Astrocyte (in vitro differentiated cells and primary cell): Measurements from ENCODE around the gene MUC21. TPM values are rescaled to one million over a fixed set of nuclear protein-coding genes. Genes with fewer than 3 reads are reported as not detected.
A peak's percentile ranks its signal among the peaks of the same experiment; 100 is the strongest.

ENCODE experiments used
- DNase-seq: peaks from one replicate; pipeline ENCODE4 v3.0.0-alpha.2; 2010; ENCODE audit warnings: low read depth
- FAIRE-seq: peaks from 2 replicates; lab custom pipeline; 2011; peaks lifted over from hg19 to GRCh38; lab: Jason Lieb, UNC
- H2AFZ ChIP-seq: 2 replicates; pipeline ENCODE4 v1.6.0; 2012; ENCODE audit warnings: low read depth, low read length, inconsistent platforms
- H3K27ac ChIP-seq: 2 replicates; pipeline ENCODE4 v1.5.1; 2011; ENCODE audit warnings: low read depth, low read length, inconsistent platforms
- H3K27me3 ChIP-seq: 2 replicates; pipeline ENCODE4 v1.6.0; 2011; ENCODE audit warnings: low read length, inconsistent platforms; ENCODE audit not compliant: insufficient read depth
- H3K36me3 ChIP-seq: 2 replicates; pipeline ENCODE4 v1.5.1; 2011; ENCODE audit warnings: low read length, inconsistent platforms; ENCODE audit not compliant: insufficient read depth
- H3K4me1 ChIP-seq: 2 replicates; pipeline ENCODE4 v1.5.1; 2011; ENCODE audit warnings: low read length, inconsistent platforms; ENCODE audit not compliant: insufficient read depth
- H3K4me2 ChIP-seq: 2 replicates; pipeline ENCODE4 v1.6.0; 2012; ENCODE audit warnings: low read length, inconsistent platforms
- H3K4me3 ChIP-seq: 2 replicates; pipeline ENCODE4 v1.5.1; 2011; ENCODE audit warnings: low read depth, mild to moderate bottlenecking, low read length, inconsistent platforms; ENCODE audit not compliant: insufficient read depth
- H3K79me2 ChIP-seq: 2 replicates; pipeline ENCODE4 v1.6.0; 2012; ENCODE audit warnings: mild to moderate bottlenecking, low read length, inconsistent platforms; ENCODE audit not compliant: insufficient read depth
- H3K9ac ChIP-seq: 2 replicates; pipeline ENCODE4 v1.6.0; 2012; ENCODE audit warnings: mild to moderate bottlenecking, low read length, inconsistent platforms
- H3K9me3 ChIP-seq: 2 replicates; pipeline ENCODE4 v1.5.1; 2012; ENCODE audit warnings: low read depth, mild to moderate bottlenecking, low read length, inconsistent platforms; ENCODE audit not compliant: insufficient read depth
- H4K20me1 ChIP-seq: 2 replicates; pipeline ENCODE4 v1.6.0; 2012; ENCODE audit warnings: low read length, inconsistent platforms; ENCODE audit not compliant: insufficient read depth
- H3K27ac Mint-ChIP-seq: one replicate; pipeline ENCODE4 v1.8.0; 2021; ENCODE audit warnings: mild to moderate bottlenecking, mixed read lengths; ENCODE audit not compliant: unreplicated experiment
- H3K27me3 Mint-ChIP-seq: one replicate; pipeline ENCODE4 v1.8.0; 2021; ENCODE audit warnings: low read depth, mixed read lengths; ENCODE audit not compliant: unreplicated experiment
- H3K36me3 Mint-ChIP-seq: one replicate; pipeline ENCODE4 v1.8.0; 2021; ENCODE audit warnings: low read depth, mixed read lengths; ENCODE audit not compliant: unreplicated experiment
- H3K4me1 Mint-ChIP-seq: one replicate; pipeline ENCODE4 v1.8.0; 2021; ENCODE audit warnings: low read depth, mixed read lengths; ENCODE audit not compliant: unreplicated experiment
- H3K4me3 Mint-ChIP-seq: one replicate; pipeline ENCODE4 v1.8.0; 2021; ENCODE audit warnings: mild to moderate bottlenecking, moderate library complexity, mixed read lengths; ENCODE audit not compliant: unreplicated experiment
- H3K9me3 Mint-ChIP-seq: one replicate; pipeline ENCODE4 v1.8.0; 2021; ENCODE audit warnings: mild to moderate bottlenecking, mixed read lengths; ENCODE audit not compliant: unreplicated experiment
- CTCF ChIP-seq: IDR thresholded peaks from 2 replicates; pipeline ENCODE4 v1.5.1; 2011; ENCODE audit warnings: low read depth, mild to moderate bottlenecking, inconsistent platforms, low read length, moderate library complexity; ENCODE audit not compliant: insufficient read depth
- EZH2 ChIP-seq: IDR thresholded peaks from 2 replicates; pipeline ENCODE4 v1.6.1; 2012; ENCODE audit warnings: mild to moderate bottlenecking, low read length, inconsistent platforms; ENCODE audit not compliant: insufficient read depth
- total RNA-seq: library from RNA; stranded (reverse); gene quantifications from 2 replicates; pipeline ENCODE4 v1.2.1, GENCODE V29; 2021

The MUC21 gene
- total RNA-seq, 1 donor from 2014 or later: not detected

GRCh38 chr6:30942338-30943060 is 41.0 kb upstream of the MUC21 start:
- H3K4me2 ChIP-seq: peak overlapping the region; percentile 54
- FAIRE-seq: no peak

GRCh38 chr6:30944051-30944450 is 39.5 kb upstream of the MUC21 start:
- no peak overlapping the region for H3K4me3 Mint-ChIP-seq
- peaks cover 59% of the 10 kb centered on the region for H3K27me3 Mint-ChIP-seq
- Histone ChIP-seq H3K9ac (no peak overlapping the region), H3K4me2 (no peak overlapping the region), H2AFZ (no peak overlapping the region), H3K27me3 (peaks cover 4% of the 10 kb centered on the region), H4K20me1 (no peaks in the 10 kb centered on the region), H3K4me1 (peaks cover 5% of the 10 kb centered on the region), H3K36me3 (no peaks in the 10 kb centered on the region), H3K4me3 (no peak overlapping the region), H3K79me2 (no peaks in the 10 kb centered on the region), H3K27ac (no peak overlapping the region), H3K9me3 (no peaks in the 10 kb centered on the region)
- no peak for DNase-seq
- no peaks in the 10 kb centered on the region for H3K36me3 Mint-ChIP-seq
- H3K27ac Mint-ChIP-seq: no peak overlapping the region
- H3K4me1 Mint-ChIP-seq: peaks cover 6% of the 10 kb centered on the region
- no peak for FAIRE-seq
- H3K9me3 Mint-ChIP-seq: peaks cover 2% of the 10 kb centered on the region
- no peak for TF ChIP-seq CTCF
- no peak for TF ChIP-seq EZH2

More at GRCh38 chr6:30942338-30943060, 41.0 kb upstream of the MUC21 start:
- Mint-ChIP-seq H3K4me1 (peaks cover 6% of the 10 kb centered on the region), H3K36me3 (no peaks in the 10 kb centered on the region), H3K9me3 (peaks cover 1% of the 10 kb centered on the region), H3K4me3 (no peak overlapping the region), H3K27me3 (peaks cover 54% of the 10 kb centered on the region), H3K27ac (peak overlapping the region; percentile 53)
- peaks cover 4% of the 10 kb centered on the region for H3K27me3 ChIP-seq
- no peak overlapping the region for H3K9ac ChIP-seq
- H3K9me3 ChIP-seq: no peaks in the 10 kb centered on the region
- H3K36me3 ChIP-seq: no peaks in the 10 kb centered on the region
- no peak overlapping the region for H3K4me3 ChIP-seq
- H2AFZ ChIP-seq: peak overlapping the region; percentile 44
- no peak for TF ChIP-seq EZH2
- TF ChIP-seq CTCF: peak; percentile 46
- no peaks in the 10 kb centered on the region for H3K79me2 ChIP-seq
- H3K27ac ChIP-seq: no peak overlapping the region
- DNase-seq: peak; percentile 63
- peaks cover 5% of the 10 kb centered on the region for H3K4me1 ChIP-seq
- H4K20me1 ChIP-seq: no peaks in the 10 kb centered on the region

GRCh38 chr6:30945281-30945680 is 38.2 kb upstream of the MUC21 start:
- H3K27me3 ChIP-seq: peaks cover 4% of the 10 kb centered on the region
- Mint-ChIP-seq H3K9me3 (peaks cover 10% of the 10 kb centered on the region), H3K36me3 (no peaks in the 10 kb centered on the region), H3K4me1 (peaks cover 6% of the 10 kb centered on the region), H3K4me3 (no peak overlapping the region), H3K27ac (no peak overlapping the region), H3K27me3 (peaks cover 63% of the 10 kb centered on the region)
- no peak overlapping the region for H3K4me3 ChIP-seq
- no peak overlapping the region for H3K27ac ChIP-seq
- no peak overlapping the region for H2AFZ ChIP-seq
- no peaks in the 10 kb centered on the region for H3K79me2 ChIP-seq
- no peaks in the 10 kb centered on the region for H3K9me3 ChIP-seq
- FAIRE-seq (no peak), DNase-seq (no peak)
- no peak for TF ChIP-seq EZH2
- no peak for TF ChIP-seq CTCF
- no peak overlapping the region for H3K9ac ChIP-seq
- H3K36me3 ChIP-seq: no peaks in the 10 kb centered on the region
- no peaks in the 10 kb centered on the region for H4K20me1 ChIP-seq
- H3K4me2 ChIP-seq: no peak overlapping the region
- peaks cover 5% of the 10 kb centered on the region for H3K4me1 ChIP-seq
